HG02798 (cell line): ENCODE data around the gene C12orf57.

Source experiments
- ATAC-seq: cut with Tn5 transposase; IDR thresholded peaks from one replicate; pipeline ENCODE4 v1.9.1; 2021; ENCODE audit warnings: mild to moderate bottlenecking; ENCODE audit not compliant: unreplicated experiment, poor library complexity

C12orf57 gene

DNA sequence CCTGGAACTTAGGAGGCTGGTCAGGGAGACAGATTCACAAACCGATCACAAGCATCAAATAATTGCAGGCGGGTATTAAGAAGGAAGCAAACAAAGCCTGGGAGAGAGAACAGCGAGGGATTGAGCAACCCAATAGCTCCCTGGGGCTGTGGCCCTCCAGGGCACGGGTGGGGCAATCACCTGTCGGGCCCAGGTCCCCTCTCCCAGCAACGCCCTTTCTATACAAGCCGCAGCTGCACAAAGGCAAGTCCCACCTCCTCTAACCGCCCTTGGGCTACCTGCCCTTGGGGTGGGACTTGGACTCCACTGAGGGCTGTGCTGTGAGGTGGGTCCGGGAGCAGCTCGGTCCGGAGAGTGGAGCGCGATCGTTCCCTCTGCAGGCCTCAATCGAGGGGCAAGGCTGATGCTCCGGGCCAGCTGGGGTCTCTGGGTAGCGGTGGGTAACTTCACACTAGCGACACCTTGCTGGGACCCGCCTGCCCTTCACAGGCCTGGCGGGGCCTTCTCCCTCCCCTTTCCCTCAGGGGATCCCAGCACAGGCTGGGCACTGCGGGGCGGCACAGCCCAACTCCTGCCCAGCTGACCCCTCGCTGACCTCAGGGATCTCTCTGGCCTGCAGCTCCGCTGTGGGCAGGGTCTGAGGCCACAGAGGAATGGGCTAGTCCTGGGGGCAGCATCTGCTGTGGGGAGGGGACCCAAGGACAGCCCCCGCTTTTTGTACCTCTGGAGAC lies 18.6 kb downstream of the C12orf57 start:
- ATAC-seq, result no peak

GRCh38 chr12:6963016-6963731 lies 19.4 kb downstream of the C12orf57 start:
- no peak for ATAC-seq

DNA sequence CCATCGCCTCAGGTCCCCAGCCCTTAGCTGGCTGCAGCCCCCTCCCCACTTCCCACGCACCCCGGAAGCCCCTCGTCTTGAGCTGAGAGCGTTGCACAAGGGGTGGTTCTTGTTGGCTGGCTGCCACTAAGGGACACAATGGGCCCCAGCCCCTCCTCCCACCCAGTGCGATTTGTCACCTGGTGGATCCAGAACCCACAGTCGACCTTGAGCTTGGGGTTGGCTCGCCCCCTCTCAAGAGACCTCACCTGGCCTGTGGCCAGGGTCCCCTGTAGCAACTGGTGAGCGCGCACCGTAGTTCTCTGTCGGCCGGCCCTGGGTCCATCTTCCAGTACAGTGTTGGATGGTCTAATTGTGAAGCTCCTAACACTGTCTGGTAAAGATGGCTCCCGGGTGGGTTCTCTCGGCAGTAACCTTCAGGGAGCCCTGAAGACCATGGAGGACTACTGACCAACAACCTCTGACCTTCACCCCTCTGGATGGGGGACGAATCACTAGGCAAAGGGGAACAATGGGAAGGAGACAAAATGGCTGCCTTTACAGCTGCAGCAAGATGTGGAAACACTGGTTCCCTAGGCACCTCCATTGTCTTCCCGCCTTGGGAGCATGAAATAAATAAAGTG lies 20.1 kb downstream of the C12orf57 start:
- no peak for ATAC-seq

GRCh38 chr12:6964605-6965025 lies 20.8 kb downstream of the C12orf57 start:
- ATAC-seq, result no peak

- ATAC-seq, result peak; percentile 49
These were observed 21.3 kb downstream of the C12orf57 start for GRCh38 chr12:6965026-6965661.

DNA sequence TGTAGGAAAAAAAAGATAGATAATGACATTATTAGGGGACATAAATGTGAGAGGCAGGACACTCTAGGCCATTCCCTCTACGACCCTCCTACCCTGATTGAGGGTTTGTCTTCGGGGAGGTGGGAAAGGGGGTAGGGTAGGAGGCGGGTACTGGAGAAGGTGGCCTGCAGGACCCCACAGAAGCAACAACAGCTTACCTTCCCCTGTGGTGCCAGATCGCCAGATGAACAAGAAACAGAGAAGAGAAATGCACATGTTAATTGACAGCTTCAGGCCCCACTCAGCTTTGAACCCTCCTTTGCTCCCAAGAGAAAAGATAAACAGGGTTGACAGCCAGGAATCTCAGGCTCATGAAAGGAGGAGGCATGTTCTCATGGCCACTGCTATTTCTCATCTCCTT lies 21.9 kb downstream of the C12orf57 start:
- ATAC-seq, result no peak

DNA sequence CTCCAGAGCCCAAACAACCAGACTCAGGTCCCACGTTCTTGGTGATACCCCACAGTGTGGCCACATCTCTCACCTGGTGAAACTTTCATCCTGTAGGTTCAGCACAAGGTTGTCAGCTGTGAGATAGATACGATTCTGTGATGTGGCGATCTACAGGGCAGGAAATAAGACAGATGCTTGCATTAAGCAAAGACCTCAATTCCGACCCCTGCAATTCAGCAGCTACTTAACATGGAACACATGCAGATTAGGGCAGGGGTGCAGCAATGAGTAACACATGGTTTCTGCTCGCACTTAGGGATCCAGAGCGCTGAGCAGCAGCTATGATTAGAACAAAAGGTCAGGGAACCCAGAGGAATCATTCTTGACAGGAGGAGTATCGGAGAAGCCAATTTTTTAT lies 22.5 kb downstream of the C12orf57 start:
- no peak for ATAC-seq

DNA sequence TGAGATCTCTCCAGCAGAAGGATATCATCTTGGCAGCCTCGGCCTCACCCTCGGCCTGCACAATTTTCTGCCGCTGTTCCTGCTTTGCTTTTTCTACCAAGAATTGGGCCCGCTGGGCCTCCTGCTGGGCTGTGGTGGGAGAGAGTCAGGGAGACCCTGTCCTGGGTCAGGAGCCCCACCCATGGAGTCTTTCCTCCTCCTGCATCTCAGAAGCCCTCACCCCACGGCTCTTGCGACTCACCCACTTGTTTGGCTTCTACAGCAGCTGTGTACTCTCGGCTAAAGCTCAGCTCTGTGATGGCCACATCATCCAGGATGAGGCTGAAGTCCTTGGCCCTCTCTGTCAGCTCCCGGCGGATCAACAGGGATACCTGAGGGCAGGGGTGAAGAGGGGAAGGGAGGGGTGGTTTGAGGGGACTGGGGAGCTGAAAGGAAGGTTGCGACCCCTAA lies 23.9 kb downstream of the C12orf57 start:
- ATAC-seq, result no peak

GRCh38 chr12:6968426-6968825 lies 24.6 kb downstream of the C12orf57 start:
- no peak for ATAC-seq

DNA sequence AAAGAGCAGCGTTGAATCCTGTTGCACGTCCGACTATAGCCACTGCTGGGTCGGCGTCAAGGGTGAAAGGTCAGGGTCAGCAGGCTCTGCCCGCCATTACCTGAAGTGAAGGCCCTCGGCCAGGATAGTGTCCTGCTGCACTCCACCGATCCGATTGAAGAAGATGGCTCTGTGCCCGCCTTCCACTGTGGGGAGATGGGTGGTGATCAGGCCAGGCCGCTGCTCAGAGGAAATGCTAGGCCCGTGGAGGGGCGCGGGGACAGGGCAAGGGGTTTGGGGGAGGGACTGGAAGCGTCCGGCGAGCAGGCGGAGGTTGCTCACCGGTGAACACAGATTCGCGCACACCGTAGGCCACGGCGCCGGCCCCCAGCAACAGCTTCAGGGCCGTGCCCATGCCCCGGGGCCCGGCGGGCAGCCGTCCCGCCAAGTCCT lies 26.3 kb downstream of the C12orf57 start:
- no peak for ATAC-seq

DNA sequence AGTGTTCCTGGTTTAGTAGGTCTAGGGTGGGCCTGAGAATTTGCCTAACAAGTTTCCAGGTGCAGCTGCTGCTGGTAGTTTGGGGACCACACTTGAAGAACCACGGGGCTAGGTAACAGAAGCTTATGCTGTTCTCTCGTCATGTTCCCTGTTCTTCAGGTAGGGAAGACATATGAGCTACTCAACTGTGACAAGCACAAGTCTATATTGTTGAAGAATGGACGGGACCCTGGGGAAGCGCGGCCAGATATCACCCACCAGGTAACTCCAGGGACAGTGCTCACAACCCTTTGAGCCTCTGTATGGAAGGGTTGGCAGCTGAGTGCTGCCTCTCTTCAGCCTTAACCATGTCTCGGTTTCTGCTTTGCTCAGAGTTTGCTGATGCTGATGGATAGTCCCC lies 30.4 kb downstream of the C12orf57 start:
- ATAC-seq, result no peak

DNA sequence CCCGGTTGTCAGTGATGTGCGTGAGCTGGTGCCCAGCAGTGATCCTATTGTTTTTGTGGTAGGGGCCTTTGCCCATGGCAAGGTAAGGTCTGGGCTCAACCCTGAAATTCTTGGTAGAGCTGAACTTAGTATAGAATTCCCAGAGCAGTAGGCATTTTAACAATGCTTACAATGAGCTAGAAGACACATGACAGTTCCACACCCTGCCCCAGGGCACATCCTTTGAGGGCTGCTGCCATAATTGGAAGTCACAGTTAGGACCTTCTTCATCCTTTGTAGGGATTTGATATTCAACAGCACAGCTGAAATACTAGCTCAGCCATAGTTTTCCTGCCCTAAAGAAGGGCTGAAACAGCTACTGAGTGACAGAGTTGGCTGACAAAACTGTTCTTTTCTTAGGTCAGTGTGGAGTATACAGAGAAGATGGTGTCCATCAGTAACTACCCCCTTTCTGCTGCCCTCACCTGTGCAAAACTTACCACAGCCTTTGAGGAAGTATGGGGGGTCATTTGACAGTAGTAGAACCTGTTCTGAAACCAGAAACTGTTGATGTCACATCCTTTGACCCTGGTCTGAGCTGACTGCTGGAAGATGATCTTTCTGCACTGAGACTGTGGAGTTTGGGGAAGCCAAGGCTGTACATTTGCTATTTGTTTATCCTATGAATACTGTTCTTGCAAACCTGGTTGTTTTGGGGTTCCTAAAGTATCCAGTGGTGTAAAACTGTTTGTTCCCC lies 31.6 kb downstream of the C12orf57 start:
- ATAC-seq, result no peak

DNA sequence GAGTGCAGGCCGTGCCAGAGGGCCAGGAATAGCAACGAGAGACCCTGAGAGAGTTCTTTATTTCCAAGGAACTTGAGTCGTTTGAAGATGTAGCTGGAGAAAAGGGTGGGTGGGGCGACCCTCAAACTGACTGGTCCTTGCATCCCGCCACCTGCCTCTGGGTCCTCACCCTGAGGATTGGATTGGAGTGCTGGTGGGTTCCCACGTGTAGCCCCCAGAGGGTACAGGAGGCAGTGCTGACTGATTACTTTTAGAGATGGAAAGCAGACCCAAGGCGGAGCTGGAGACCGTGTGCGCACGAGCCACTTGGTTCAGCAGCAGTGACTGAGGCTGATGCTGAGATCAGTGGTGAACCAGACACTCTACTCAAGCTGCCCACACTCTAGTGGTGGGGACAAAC lies 33.8 kb downstream of the C12orf57 start:
- no peak for ATAC-seq

- no peak for ATAC-seq
These were observed 34.4 kb downstream of the C12orf57 start for GRCh38 chr12:6978188-6978587.

- ATAC-seq, result no peak
These were observed 34.8 kb downstream of the C12orf57 start for GRCh38 chr12:6978611-6979011.

DNA sequence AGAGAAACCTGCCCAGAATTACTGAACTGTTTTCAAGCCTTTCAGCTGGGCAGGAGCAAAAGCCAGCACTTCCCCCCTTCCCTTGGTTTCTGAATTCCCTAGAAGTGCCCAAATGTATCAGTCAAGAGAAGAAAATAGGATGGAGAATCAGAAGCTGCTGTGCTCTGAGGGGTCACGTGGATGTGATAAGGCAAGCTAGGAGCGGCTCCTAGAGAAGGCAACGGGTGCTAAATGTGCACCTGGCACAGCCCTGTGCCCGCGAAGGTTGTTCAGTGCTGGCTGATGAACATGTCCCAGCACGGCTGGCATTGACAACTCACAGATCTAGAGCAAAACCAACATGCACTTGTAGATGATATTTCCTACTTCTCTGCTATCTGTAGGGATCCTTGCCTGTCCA lies 35.2 kb downstream of the C12orf57 start:
- no peak for ATAC-seq

GRCh38 chr12:6979453-6979852 lies 35.6 kb downstream of the C12orf57 start:
- ATAC-seq, result no peak

- ATAC-seq, result no peak
These were observed 36.3 kb downstream of the C12orf57 start for GRCh38 chr12:6980075-6980474.

DNA sequence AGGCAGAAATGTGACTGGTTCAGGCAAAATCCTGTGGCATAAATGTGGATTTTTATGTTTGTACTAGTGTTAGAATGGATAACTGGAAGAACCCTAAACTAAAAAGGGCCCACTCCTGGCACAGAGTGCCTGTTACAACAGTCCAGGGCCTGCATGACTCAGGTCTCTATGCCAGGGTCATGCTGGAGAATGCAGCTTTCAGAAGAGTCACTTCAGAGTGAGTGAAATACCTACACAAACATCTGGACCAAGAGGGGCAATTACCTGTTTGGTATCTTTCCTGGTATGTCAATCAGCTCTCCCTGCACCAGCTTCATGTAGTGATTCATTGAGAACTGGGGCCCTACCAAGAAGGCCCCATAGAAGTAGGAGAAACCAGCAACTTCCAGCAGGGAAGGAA lies 36.9 kb downstream of the C12orf57 start:
- no peak for ATAC-seq
